Fibroblast of upper back skin (primary cell): ENCODE results near the gene PCDHGB2.
A peak's percentile ranks its signal among the peaks of the same experiment; 100 is the strongest.
"Not testable (repeated sequence)": the region's sequence is repeated elsewhere in the genome, so short reads cannot be mapped to it uniquely, and the experiment has no call there.

Experiments used
- DNase-seq: peaks from one replicate; pipeline ENCODE4 v3.0.0-alpha.2; 2013

PCDHGB2 gene

DNA sequence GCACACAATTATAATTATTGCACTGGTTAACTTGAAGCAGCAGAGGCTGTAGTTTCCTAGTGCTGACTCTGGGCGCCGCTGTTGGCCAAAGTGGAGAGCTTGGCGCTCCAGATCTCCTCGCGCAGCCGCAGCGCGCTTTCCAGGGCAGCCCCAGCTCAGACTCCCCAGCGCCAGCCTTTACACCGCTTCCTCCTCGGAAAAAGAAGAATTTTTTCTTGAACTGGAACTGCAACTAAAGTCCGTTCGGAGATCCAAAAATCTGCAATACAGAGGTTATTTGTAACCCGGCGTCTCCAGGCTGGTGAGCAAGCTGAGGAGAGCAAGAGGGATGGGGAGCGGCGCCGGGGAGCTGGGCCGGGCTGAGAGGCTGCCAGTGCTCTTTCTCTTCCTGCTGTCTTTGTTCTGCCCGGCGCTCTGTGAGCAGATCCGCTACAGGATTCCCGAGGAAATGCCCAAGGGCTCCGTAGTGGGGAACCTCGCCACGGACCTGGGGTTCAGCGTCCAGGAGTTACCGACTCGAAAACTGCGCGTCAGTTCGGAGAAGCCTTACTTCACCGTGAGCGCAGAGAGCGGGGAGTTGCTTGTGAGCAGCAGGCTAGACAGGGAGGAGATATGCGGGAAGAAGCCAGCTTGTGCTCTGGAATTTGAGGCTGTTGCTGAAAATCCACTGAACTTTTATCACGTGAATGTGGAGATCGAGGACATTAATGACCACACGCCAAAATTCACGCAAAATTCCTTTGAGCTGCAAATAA is 27.9 kb downstream of the PCDHGB2 start, which contains the start of gene PCDHGB4:
Gene PCDHGB4 (plus strand): TSS at position 142 of the 755 bp plus-strand sequence. CDS start 187 bp downstream, at position 329.
- peak; percentile 49 for DNase-seq

DNA sequence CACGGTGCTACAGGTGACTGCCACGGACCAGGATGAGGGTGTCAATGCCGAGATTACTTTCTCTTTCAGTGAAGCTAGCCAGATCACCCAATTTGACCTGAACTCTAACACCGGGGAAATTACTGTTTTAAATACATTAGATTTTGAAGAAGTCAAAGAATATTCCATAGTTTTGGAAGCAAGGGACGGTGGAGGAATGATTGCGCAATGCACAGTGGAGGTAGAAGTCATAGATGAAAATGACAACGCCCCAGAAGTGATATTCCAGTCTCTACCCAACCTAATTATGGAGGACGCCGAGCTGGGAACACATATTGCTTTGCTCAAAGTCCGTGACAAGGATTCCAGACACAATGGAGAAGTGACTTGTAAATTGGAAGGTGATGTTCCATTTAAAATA is 28.9 kb downstream of the PCDHGB2 start:
- no peak for DNase-seq

DNA sequence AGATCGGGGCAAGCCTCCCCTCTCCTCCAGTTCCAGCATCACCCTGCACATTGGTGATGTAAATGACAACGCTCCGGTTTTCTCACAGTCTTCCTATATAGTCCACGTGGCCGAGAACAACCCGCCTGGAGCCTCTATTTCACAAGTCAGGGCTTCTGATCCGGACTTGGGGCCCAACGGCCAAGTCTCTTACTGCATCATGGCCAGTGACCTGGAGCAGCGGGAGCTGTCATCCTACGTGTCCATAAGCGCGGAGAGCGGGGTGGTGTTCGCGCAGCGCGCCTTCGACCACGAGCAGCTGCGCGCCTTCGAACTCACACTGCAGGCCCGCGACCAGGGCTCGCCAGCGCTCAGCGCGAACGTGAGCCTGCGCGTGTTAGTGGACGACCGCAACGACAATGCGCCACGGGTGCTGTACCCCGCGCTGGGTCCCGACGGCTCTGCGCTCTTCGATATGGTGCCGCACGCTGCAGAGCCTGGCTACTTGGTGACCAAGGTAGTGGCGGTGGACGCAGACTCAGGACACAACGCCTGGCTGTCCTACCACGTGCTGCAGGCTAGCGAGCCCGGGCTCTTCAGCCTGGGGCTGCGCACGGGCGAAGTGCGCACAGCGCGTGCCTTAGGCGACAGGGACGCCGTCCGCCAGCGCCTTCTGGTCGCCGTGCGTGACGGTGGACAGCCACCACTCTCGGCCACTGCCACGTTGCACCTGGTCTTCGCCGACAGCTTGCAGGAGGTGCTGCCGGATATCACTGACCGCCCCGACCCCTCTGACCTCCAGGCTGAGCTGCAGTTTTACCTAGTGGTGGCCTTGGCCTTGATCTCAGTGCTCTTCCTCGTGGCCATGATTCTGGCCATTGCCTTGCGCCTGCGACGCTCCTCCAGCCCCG is 29.6 kb downstream of the PCDHGB2 start:
- no peak for DNase-seq

DNA sequence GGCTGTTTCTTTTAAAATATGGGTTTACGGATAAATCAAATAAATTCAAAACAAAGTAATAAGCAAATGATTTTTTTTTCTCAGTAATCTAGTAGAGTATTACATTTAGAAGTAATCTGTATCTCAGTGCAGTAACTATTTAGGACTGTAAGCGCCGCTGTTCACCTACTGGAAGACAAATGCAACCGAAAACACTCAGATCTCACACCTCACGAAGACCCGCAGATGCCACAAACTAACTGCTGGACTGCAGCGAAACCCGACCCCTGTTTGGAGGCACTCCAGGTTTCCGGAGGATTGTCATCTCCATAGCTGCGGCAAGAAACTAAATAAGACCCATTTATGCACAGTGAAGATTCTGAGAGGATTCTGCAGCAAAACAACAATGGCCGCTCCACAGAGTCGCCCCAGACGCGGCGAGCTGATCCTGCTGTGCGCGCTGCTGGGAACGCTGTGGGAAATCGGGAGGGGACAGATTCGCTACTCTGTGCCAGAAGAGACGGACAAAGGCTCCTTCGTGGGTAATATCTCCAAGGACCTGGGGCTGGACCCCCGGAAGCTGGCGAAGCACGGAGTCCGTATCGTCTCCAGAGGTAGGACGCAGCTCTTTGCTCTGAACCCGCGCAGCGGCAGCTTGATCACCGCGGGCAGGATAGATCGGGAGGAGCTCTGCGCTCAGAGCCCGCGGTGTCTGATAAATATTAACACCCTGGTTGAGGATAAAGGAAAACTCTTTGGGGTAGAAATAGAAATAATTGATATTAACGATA is 32.8 kb downstream of the PCDHGB2 start, which contains the start of gene PCDHGA8:
Gene PCDHGA8 (plus strand): TSS at position 205 of the 770 bp plus-strand sequence. CDS start 181 bp downstream, at position 386.
- DNase-seq = peak; percentile 26

DNA sequence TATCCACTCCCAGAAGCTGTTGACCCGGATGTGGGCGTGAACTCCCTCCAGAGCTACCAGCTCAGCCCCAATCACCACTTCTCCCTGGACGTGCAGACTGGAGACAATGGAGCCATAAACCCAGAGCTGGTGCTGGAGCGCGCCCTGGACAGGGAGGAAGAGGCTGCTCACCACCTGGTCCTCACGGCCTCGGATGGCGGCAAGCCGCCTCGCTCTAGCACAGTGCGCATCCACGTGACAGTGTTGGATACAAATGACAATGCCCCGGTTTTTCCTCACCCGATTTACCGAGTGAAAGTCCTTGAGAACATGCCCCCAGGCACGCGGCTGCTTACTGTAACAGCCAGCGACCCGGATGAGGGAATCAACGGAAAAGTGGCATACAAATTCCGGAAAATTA is 33.5 kb downstream of the PCDHGB2 start:
- no peak for DNase-seq

DNA sequence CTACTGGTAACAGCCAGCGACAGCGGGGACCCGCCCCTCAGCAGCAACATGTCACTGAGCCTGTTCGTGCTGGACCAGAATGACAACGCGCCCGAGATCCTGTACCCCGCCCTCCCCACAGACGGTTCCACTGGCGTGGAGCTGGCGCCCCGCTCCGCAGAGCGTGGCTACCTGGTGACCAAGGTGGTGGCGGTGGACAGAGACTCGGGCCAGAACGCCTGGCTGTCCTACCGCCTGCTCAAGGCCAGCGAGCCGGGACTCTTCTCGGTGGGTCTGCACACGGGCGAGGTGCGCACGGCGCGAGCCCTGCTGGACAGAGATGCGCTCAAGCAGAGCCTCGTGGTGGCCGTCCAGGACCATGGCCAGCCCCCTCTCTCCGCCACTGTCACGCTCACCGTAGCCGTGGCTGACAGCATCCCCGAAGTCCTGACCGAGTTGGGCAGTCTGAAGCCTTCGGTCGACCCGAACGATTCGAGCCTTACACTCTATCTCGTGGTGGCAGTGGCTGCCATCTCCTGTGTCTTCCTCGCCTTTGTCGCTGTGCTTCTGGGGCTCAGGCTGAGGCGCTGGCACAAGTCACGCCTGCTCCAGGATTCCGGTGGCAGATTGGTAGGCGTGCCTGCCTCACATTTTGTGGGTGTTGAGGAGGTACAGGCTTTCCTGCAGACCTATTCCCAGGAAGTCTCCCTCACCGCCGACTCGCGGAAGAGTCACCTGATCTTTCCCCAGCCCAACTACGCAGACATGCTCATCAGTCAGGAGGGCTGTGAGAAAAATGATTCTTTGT is 34.8 kb downstream of the PCDHGB2 start:
- DNase-seq = not testable (repeated sequence)

DNA sequence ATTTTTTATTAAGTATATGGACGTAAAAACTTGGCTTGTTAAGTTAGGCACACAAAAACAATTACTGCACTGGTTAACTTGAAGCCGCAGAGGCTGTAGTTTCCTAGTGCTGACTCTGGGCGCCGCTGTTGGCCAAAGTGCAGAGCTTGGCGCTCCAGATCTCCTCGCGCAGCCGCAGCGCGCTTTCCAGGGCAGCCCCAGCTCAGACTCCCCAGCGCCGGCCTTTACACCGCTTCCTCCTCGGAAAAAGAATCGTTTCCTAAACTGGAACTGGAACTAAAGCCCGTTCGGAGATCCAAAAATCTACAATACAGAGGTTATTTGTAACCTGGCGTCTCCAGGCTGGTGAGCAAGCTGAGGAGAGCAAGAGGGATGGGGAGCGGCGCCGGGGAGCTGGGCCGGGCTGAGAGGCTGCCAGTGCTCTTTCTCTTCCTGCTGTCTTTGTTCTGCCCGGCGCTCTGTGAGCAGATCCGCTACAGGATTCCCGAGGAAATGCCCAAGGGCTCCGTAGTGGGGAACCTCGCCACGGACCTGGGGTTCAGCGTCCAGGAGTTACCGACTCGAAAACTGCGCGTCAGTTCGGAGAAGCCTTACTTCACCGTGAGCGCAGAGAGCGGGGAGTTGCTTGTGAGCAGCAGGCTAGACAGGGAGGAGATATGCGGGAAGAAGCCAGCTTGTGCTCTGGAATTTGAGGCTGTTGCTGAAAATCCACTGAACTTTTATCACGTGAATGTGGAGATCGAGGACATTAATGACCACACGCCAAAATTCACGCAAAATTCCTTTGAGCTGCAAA is 38.2 kb downstream of the PCDHGB2 start, which contains the start of gene PCDHGB5:
Gene PCDHGB5 (plus strand): TSS at position 192 of the 796 bp plus-strand sequence. CDS start 181 bp downstream, at position 373.
- peak; percentile 61 for DNase-seq

DNA sequence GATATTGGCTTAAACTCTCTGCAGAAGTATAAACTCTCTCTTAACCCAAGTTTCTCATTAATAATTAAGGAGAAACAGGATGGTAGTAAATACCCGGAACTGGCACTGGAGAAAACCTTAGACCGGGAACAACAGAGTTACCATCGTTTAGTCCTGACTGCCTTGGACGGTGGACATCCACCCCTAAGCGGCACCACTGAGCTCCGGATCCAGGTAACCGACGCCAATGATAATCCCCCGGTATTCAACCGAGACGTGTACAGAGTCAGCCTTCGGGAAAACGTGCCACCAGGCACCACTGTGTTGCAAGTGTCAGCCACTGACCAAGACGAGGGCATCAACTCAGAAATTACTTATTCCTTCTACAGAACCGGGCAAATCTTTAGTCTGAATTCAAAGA is 38.8 kb downstream of the PCDHGB2 start:
- no peak for DNase-seq

DNA sequence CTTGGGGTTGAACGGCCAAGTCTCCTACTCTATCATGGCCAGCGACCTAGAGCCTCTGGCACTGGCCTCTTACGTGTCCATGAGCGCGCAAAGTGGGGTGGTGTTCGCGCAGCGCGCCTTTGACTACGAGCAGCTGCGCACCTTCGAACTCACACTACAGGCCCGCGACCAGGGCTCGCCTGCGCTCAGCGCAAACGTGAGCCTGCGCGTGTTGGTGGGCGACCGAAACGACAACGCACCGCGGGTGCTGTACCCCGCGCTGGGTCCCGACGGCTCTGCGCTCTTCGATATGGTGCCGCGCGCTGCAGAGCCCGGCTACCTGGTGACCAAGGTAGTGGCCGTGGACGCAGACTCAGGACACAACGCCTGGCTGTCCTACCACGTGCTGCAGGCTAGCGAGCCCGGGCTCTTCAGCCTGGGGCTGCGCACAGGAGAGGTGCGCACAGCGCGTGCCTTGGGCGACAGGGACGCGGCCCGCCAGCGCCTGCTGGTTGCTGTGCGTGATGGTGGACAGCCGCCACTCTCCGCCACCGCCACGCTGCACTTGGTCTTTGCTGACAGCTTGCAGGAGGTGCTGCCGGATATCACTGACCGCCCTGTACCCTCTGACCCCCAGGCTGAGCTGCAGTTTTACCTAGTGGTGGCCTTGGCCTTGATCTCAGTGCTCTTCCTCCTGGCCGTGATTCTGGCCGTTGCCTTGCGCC is 39.9 kb downstream of the PCDHGB2 start:
- no peak for DNase-seq

DNA sequence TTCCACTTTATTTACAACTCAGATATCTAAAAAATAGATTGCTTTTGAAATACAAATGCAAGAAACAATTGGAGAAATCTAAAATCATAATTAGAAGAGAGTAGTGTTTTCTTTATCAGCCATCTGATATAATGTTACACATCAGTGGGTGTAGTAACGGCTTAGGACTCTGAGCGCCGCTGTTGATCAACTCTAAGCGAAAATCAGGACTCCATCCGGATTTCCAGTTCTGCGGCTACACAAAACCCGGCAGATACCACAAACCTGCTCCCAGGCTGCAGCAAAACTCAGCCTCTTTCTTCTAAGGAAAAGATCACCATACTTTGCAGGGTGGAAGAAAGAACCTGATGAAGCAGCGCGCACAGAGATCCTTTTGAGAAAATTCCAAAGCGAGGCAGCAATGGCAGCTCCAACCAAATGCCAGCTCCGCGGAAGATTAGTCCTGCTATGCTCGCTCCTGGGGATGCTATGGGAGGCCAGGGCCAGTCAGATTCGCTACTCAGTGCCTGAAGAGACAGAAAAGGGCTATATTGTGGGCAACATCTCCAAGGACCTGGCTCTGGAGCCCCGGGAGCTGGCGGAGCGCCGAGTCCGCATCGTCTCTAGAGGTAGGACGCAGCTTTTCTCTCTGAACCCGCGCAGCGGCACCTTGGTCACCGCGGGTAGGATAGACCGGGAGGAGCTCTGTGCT is 42.9 kb downstream of the PCDHGB2 start, which contains the start of gene PCDHGA9:
Gene PCDHGA9 (plus strand): TSS at position 226 of the 691 bp plus-strand sequence. CDS start 175 bp downstream, at position 401.
- peak; percentile 30 for DNase-seq

DNA sequence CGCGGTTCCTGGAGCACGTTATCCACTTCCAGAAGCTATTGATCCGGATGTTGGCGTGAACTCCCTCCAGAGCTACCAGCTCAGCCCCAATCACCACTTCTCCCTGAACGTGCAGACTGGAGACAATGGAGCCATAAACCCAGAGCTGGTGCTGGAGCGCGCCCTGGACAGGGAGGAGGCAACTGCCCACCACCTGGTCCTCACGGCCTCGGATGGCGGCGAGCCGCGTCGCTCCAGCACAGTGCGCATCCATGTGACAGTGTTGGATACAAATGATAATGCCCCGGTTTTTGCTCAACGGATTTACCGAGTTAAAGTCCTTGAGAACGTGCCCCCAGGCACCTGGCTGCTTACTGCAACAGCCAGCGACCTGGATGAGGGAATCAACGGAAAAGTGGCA is 43.6 kb downstream of the PCDHGB2 start:
- DNase-seq = no peak

DNA sequence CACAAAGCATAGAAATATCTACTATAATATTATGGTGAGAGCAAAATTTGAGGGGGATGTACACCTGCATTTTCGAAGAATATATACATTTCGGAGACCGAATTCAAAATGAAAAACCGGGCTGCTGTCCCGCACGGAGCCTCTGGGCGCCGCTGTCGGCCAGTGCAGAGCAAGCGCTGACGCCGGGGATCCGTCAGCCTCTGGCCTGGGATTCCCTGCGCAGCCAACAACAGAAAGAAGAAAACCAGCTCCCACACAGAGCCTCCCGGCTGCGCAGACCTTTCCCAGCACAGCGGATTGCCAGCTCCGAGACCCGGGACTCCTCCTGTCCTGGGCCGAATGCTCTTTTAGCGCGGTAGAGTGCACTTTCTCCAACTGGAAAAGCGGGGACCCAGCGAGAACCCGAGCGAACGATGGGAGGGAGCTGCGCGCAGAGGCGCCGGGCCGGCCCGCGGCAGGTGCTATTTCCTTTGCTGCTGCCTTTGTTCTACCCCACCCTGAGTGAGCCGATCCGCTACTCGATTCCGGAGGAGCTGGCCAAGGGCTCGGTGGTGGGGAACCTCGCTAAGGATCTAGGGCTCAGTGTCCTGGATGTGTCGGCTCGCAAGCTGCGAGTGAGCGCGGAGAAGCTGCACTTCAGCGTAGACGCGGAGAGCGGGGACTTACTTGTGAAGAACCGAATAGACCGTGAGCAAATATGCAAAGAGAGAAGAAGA is 48.2 kb downstream of the PCDHGB2 start, which contains the start of gene PCDHGB6:
Gene PCDHGB6 (plus strand): TSS at position 232 of the 716 bp plus-strand sequence. CDS start 182 bp downstream, at position 414.
- DNase-seq = not testable (repeated sequence)

DNA sequence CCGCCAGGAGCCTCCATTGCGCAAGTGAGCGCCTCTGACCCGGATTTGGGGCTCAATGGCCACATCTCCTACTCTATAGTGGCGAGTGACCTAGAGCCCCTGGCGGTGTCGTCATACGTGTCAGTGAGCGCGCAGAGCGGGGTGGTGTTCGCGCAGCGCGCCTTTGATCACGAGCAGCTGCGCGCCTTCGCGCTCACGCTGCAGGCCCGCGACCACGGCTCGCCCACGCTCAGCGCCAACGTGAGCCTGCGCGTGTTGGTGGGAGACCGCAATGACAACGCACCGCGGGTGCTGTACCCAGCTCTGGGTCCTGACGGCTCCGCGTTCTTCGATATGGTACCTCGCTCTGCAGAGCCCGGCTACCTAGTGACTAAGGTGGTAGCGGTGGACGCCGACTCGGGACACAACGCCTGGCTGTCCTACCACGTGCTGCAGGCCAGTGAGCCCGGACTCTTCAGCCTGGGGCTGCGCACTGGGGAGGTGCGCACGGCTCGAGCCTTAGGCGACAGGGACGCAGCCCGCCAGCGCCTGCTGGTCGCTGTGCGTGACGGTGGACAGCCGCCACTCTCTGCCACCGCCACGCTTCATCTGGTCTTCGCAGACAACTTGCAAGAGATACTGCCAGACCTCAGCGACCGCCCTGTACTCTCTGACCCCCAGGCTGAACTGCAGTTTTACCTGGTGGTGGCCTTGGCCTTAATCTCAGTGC is 50.0 kb downstream of the PCDHGB2 start:
- DNase-seq = no peak

DNA sequence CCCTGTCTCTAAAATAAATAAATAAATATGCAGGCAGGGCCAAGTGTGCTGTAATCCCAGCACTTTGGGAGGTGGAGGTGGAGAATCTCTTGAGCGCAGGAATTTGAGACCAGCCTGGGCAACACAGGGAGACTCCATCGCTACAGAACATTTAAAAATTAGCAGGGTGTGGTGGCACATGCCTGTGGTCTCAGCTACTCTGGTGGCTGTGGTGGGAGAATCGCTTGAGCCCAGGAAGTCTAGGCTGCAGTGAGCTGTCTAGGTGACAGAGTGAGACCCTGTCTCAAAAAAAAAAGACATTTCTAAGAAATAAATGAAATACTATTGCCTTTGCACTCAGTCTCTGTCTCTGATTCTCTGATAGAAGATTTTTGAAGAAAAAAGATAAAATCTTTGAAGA is 51.8 kb downstream of the PCDHGB2 start:
- no peak for DNase-seq
